GM12891 (cell line): ENCODE data around the gene LMO1.

ENCODE experiments used
- POLR2A ChIP-seq: IDR thresholded peaks from 2 replicates; pipeline ENCODE4 v1.6.1; 2011; ENCODE audit warnings: low read depth, low read length, control low read depth
- POLR2AphosphoS5 ChIP-seq: IDR thresholded peaks from 2 replicates; pipeline ENCODE4 v1.6.1; 2011; ENCODE audit warnings: low read depth, low read length, control low read depth

DNA sequence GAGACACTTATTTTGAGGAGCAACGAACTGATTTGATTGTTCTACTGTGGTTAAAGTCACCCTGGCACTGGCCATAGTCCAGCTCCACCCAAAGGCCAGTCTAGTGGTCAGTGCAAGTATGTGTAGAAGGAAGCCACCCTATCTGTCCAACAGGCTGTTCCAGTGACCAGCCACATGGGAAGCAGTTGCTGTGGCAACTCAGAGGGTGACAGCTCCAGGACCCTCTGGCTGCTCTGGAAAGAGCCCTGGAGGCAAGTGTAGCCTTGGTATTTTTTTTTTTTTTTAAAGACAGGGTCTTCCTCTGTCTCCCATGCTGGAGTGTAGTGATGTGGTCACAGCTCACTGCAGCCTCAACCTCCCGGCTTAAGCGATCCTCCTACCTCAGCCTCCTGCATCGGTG lies 27.8 kb downstream of the LMO1 start:
- TF ChIP-seq POLR2A (no peak), POLR2AphosphoS5 (no peak)
